GM21515 (cell line): ENCODE results near the gene ATIC.
"Not testable (repeated sequence)": the region's sequence is repeated elsewhere in the genome, so short reads cannot be mapped to it uniquely, and the experiment has no call there.

Source experiments
- ATAC-seq: cut with Tn5 transposase; IDR thresholded peaks from one replicate; pipeline ENCODE4 v1.9.1; 2021; ENCODE audit not compliant: unreplicated experiment

The ATIC gene

GRCh38 chr2:215311625-215312396 is at the start of gene ATIC:
Gene ATIC (plus strand): TSS chr2:215312059. CDS start chr2:215312143, 84 bp downstream.
- peak; percentile 99 for ATAC-seq

- ATAC-seq: no peak
Measured at GRCh38 chr2:215262303-215262702, 49.6 kb upstream of the ATIC start.

- no peak for ATAC-seq
Measured at GRCh38 chr2:215262741-215263362, 49.0 kb upstream of the ATIC start.

- ATAC-seq: no peak
Measured at GRCh38 chr2:215264374-215264773, 47.5 kb upstream of the ATIC start.

GRCh38 chr2:215269397-215270117 is 42.3 kb upstream of the ATIC start:
- peak; percentile 62 for ATAC-seq

GRCh38 chr2:215270118-215270451 is 41.8 kb upstream of the ATIC start:
- no peak for ATAC-seq

- ATAC-seq: no peak
Measured at GRCh38 chr2:215271446-215271845, 40.4 kb upstream of the ATIC start.

GRCh38 chr2:215272918-215273317 is 38.9 kb upstream of the ATIC start:
- ATAC-seq: no peak

- ATAC-seq: no peak
Measured at GRCh38 chr2:215274829-215275228, 37.0 kb upstream of the ATIC start.

GRCh38 chr2:215275824-215276223 is 36.0 kb upstream of the ATIC start:
- ATAC-seq: no peak

- no peak for ATAC-seq
Measured at GRCh38 chr2:215277944-215278343, 33.9 kb upstream of the ATIC start.

GRCh38 chr2:215280326-215280725 is 31.5 kb upstream of the ATIC start:
- peak; percentile 58 for ATAC-seq

- no peak for ATAC-seq
Measured at GRCh38 chr2:215283221-215283620, 28.6 kb upstream of the ATIC start.

- no peak for ATAC-seq
Measured at GRCh38 chr2:215286309-215286708, 25.6 kb upstream of the ATIC start.

GRCh38 chr2:215288112-215288815 is 23.6 kb upstream of the ATIC start:
- no peak for ATAC-seq

GRCh38 chr2:215290980-215291599 is 20.8 kb upstream of the ATIC start:
- ATAC-seq: no peak

GRCh38 chr2:215293879-215294278 is 18.0 kb upstream of the ATIC start:
- no peak for ATAC-seq

- no peak for ATAC-seq
Measured at GRCh38 chr2:215299337-215299859, 12.5 kb upstream of the ATIC start.

GRCh38 chr2:215301994-215302393 is 9.9 kb upstream of the ATIC start:
- no peak for ATAC-seq

GRCh38 chr2:215311259-215311624 is 617 bp upstream of the ATIC start:
- ATAC-seq: not testable (repeated sequence)

GRCh38 chr2:215313255-215313613 is 1.4 kb downstream of the ATIC start:
- ATAC-seq: no peak
